Measurements from ENCODE around the gene ADRM1. TPM values are rescaled to one million over a fixed set of nuclear protein-coding genes. Genes with fewer than 3 reads are reported as not detected.

Gene ADRM1
- total RNA-seq, 2 experiments from 2014 or later: 87.0 to 128 TPM

- intact Hi-C loops (cut with micrococcal nuclease; ENCODE audit: unreplicated experiment): loop anchor here (5.0 kb wide), 1 partner anchor 43 kb away; the partner anchor contains the start of gene LAMA5
- TF ChIP-seq CTCF (conservative IDR thresholded peaks at IDR 0.05; ENCODE audit: low read length): no peak
- TF ChIP-seq EZH2phosphoT487 (IDR thresholded peaks at IDR 0.05; ENCODE audit: borderline replicate concordance, low read depth, low read length): no peak
- H3K9me3 ChIP-seq (ENCODE audit: low read length): no peaks in the 10 kb centered on the region
- BruUV-seq (replicated peaks): TSS peak; percentile 56
- H3K27ac ChIP-seq (ENCODE audit: low read depth, low read length, poor library complexity, severe bottlenecking): no peak overlapping the region
- H3K4me1 ChIP-seq (ENCODE audit: insufficient read depth, low read length, poor library complexity, severe bottlenecking): peaks cover 12% of the 10 kb centered on the region
- H3K36me3 ChIP-seq (ENCODE audit: insufficient read depth, low read length): peaks cover 65% of the 10 kb centered on the region
- DNase-seq (ENCODE audit: low spot score): no peak
- no peaks in the 10 kb centered on the region for H3K79me2 ChIP-seq (ENCODE audit: insufficient read depth, low read depth, low read length)
- H4K20me1 ChIP-seq (ENCODE audit: insufficient read depth, low read length): no peaks in the 10 kb centered on the region
- no peaks in the 10 kb centered on the region for H3K9me2 ChIP-seq (ENCODE audit: insufficient read depth, low read length)
- ChIA-PET CTCF (ENCODE audit: unreplicated experiment) (no interaction called here), POLR2A (interaction anchor here (1.3 kb wide), 1 partner anchor 15 kb away, joined by 5 read pairs; no protein-coding TSS in a partner anchor)
- no peak overlapping the region for H3K4me3 ChIP-seq (ENCODE audit: low read depth, low read length, poor library complexity, severe bottlenecking)
- H2AFZ ChIP-seq (ENCODE audit: low read length): no peak overlapping the region
- no peak overlapping the region for H3K4me2 ChIP-seq (ENCODE audit: low read length)
These were observed 21.4 kb downstream of the ADRM1 start for GRCh38 chr20:62323980-62324906.

- TF ChIP-seq EZH2phosphoT487 (IDR thresholded peaks at IDR 0.05; ENCODE audit: borderline replicate concordance, low read depth, low read length) (no peak), CTCF (conservative IDR thresholded peaks at IDR 0.05; ENCODE audit: low read length) (no peak)
- Histone ChIP-seq H2AFZ (ENCODE audit: low read length) (no peak overlapping the region), H3K4me1 (ENCODE audit: insufficient read depth, low read length, poor library complexity, severe bottlenecking) (peaks cover 12% of the 10 kb centered on the region), H3K4me3 (ENCODE audit: low read depth, low read length, poor library complexity, severe bottlenecking) (no peak overlapping the region), H3K4me2 (ENCODE audit: low read length) (no peak overlapping the region), H3K9me3 (ENCODE audit: low read length) (no peaks in the 10 kb centered on the region), H3K36me3 (ENCODE audit: insufficient read depth, low read length) (peaks cover 61% of the 10 kb centered on the region), H3K79me2 (ENCODE audit: insufficient read depth, low read depth, low read length) (no peaks in the 10 kb centered on the region), H4K20me1 (ENCODE audit: insufficient read depth, low read length) (no peaks in the 10 kb centered on the region), H3K27ac (ENCODE audit: low read depth, low read length, poor library complexity, severe bottlenecking) (no peak overlapping the region), H3K9me2 (ENCODE audit: insufficient read depth, low read length) (no peaks in the 10 kb centered on the region)
- no TSS peak for BruUV-seq (replicated peaks)
- ChIA-PET CTCF (ENCODE audit: unreplicated experiment) (no interaction called here), POLR2A (interaction anchor here (1.3 kb wide), 1 partner anchor 14 kb away, joined by 5 read pairs; no protein-coding TSS in a partner anchor)
- intact Hi-C loops (cut with micrococcal nuclease; ENCODE audit: unreplicated experiment): no loop called here
- DNase-seq (ENCODE audit: low spot score): no peak
These were observed 22.5 kb downstream of the ADRM1 start for GRCh38 chr20:62325172-62325905.

All from OCI-LY7 (cell line).